DOHH2 (cell line): ENCODE measurements around the gene ANXA6.

ENCODE experiments used
- H3F3A ChIP-seq: fragments of 200-600 bp; sonication (generic), shearing (Covaris generic); 2 replicates; pipeline ENCODE4 v1.6.0; 2016; ENCODE audit warnings: antibody characterized with exemption, mild to moderate bottlenecking; ENCODE audit not compliant: control insufficient read depth, insufficient read depth
- H3K27ac ChIP-seq: fragments of 200-600 bp; sonication (generic); 2 replicates; pipeline ENCODE4 v1.5.1; 2014; ENCODE audit warnings: low read depth, mild to moderate bottlenecking, low read length, moderate library complexity
- H3K27me3 ChIP-seq: fragments of 200-600 bp; sonication (generic); 2 replicates; pipeline ENCODE4 v1.6.1; 2014; ENCODE audit warnings: mild to moderate bottlenecking, low read length, mixed read lengths; ENCODE audit not compliant: control insufficient read depth
- H3K36me3 ChIP-seq: fragments of 200-600 bp; sonication (generic); 2 replicates; pipeline ENCODE4 v1.6.1; 2014; ENCODE audit warnings: mild to moderate bottlenecking, low read length, moderate library complexity, mixed read lengths; ENCODE audit not compliant: control insufficient read depth
- H3K4me1 ChIP-seq: fragments of 200-600 bp; sonication (generic); 2 replicates; pipeline ENCODE4 v1.6.1; 2014; ENCODE audit warnings: mild to moderate bottlenecking, low read length, mixed read lengths; ENCODE audit not compliant: control insufficient read depth
- H3K4me2 ChIP-seq: fragments of 200-600 bp; sonication (generic); 2 replicates; pipeline ENCODE4 v1.6.0; 2014; ENCODE audit warnings: mild to moderate bottlenecking, low read length, moderate library complexity
- H3K4me3 ChIP-seq: fragments of 200-600 bp; sonication (generic); 2 replicates; pipeline ENCODE4 v1.5.1; 2014; ENCODE audit warnings: mild to moderate bottlenecking, low read length, mixed read lengths
- H3K79me2 ChIP-seq: fragments of 200-600 bp; sonication (generic); 2 replicates; pipeline ENCODE4 v1.6.1; 2014; ENCODE audit warnings: mild to moderate bottlenecking, low read length, mixed read lengths; ENCODE audit not compliant: control insufficient read depth
- H3K9me2 ChIP-seq: fragments of 200-600 bp; sonication (generic); replicated peaks from 2 replicates; pipeline ENCODE4 v1.6.1; 2014; ENCODE audit warnings: mild to moderate bottlenecking, low read length, mixed read lengths; ENCODE audit not compliant: control insufficient read depth
- H3K9me3 ChIP-seq: fragments of 200-600 bp; sonication (generic); 2 replicates; pipeline ENCODE4 v1.6.1; 2014; ENCODE audit warnings: antibody characterized with exemption, low read length, mixed read lengths; ENCODE audit not compliant: control insufficient read depth, insufficient read depth
- H4K20me1 ChIP-seq: fragments of 200-600 bp; sonication (generic); 2 replicates; pipeline ENCODE4 v1.6.0; 2014; ENCODE audit warnings: low read depth, mild to moderate bottlenecking, antibody characterized with exemption, low read length, moderate library complexity; ENCODE audit not compliant: control insufficient read depth, insufficient read depth
- EZH2phosphoT487 ChIP-seq: fragments of 200-600 bp; sonication (generic); IDR thresholded peaks from 2 replicates; pipeline ENCODE4 v1.6.1; 2017; ENCODE audit warnings: borderline replicate concordance, mild to moderate bottlenecking, antibody characterized with exemption, low read length, moderate library complexity, mixed read lengths
- TF ChIP-seq, protein P1 (sequence below): fragments of 200-600 bp; sonication (generic); IDR thresholded peaks from one replicate; pipeline ENCODE4 v1.5.1; 2014; ENCODE audit warnings: antibody characterized with exemption, mild to moderate bottlenecking, low read depth, low read length; ENCODE audit not compliant: poor library complexity, severe bottlenecking

Gene ANXA6

DNA sequence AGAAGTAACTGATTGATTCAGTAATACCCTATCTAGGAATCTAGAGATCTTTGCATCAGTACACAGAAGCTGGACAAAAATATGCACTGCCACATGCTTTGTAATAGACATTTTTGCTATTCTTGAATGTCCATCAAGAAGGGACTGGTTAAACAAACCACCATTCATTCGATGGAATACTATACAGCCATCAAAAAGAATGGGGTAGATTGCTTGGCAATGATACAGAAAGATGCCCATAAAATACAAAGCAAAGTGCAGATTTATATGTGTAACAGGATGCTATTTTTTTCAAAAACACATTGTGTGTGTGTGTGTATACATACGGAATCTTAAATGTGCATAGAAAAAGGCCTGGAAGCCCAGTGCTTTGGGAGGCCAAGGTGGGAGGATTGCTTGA, 84.3 kb downstream of the ANXA6 start:
- no peak overlapping the region for H3K4me2 ChIP-seq
- H3K79me2 ChIP-seq, result peaks cover 100% of the 10 kb centered on the region
- no peaks in the 10 kb centered on the region for H3K9me2 ChIP-seq
- TF ChIP-seq, protein P1, sequence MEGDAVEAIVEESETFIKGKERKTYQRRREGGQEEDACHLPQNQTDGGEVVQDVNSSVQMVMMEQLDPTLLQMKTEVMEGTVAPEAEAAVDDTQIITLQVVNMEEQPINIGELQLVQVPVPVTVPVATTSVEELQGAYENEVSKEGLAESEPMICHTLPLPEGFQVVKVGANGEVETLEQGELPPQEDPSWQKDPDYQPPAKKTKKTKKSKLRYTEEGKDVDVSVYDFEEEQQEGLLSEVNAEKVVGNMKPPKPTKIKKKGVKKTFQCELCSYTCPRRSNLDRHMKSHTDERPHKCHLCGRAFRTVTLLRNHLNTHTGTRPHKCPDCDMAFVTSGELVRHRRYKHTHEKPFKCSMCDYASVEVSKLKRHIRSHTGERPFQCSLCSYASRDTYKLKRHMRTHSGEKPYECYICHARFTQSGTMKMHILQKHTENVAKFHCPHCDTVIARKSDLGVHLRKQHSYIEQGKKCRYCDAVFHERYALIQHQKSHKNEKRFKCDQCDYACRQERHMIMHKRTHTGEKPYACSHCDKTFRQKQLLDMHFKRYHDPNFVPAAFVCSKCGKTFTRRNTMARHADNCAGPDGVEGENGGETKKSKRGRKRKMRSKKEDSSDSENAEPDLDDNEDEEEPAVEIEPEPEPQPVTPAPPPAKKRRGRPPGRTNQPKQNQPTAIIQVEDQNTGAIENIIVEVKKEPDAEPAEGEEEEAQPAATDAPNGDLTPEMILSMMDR, result no peak
- no peak for TF ChIP-seq EZH2phosphoT487
- peaks cover 16% of the 10 kb centered on the region for H4K20me1 ChIP-seq
- no peak overlapping the region for H3K27ac ChIP-seq
- H3K27me3 ChIP-seq, result no peaks in the 10 kb centered on the region
- no peaks in the 10 kb centered on the region for H3F3A ChIP-seq
- peaks cover 51% of the 10 kb centered on the region for H3K36me3 ChIP-seq
- H3K4me1 ChIP-seq, result peaks cover 30% of the 10 kb centered on the region
- H3K9me3 ChIP-seq, result no peaks in the 10 kb centered on the region
- H3K4me3 ChIP-seq, result no peak overlapping the region

- Histone ChIP-seq H3F3A (no peaks in the 10 kb centered on the region), H3K36me3 (peaks cover 50% of the 10 kb centered on the region), H3K4me2 (no peak overlapping the region), H3K9me2 (no peaks in the 10 kb centered on the region), H3K4me3 (no peak overlapping the region), H4K20me1 (peaks cover 17% of the 10 kb centered on the region), H3K4me1 (peaks cover 30% of the 10 kb centered on the region), H3K27me3 (no peaks in the 10 kb centered on the region), H3K79me2 (peaks cover 100% of the 10 kb centered on the region), H3K27ac (no peak overlapping the region), H3K9me3 (no peaks in the 10 kb centered on the region)
- TF ChIP-seq EZH2phosphoT487, result no peak
- TF ChIP-seq, protein P1, result no peak
These were observed 85.0 kb downstream of the ANXA6 start for GRCh38 chr5:151072630-151073025.

DNA sequence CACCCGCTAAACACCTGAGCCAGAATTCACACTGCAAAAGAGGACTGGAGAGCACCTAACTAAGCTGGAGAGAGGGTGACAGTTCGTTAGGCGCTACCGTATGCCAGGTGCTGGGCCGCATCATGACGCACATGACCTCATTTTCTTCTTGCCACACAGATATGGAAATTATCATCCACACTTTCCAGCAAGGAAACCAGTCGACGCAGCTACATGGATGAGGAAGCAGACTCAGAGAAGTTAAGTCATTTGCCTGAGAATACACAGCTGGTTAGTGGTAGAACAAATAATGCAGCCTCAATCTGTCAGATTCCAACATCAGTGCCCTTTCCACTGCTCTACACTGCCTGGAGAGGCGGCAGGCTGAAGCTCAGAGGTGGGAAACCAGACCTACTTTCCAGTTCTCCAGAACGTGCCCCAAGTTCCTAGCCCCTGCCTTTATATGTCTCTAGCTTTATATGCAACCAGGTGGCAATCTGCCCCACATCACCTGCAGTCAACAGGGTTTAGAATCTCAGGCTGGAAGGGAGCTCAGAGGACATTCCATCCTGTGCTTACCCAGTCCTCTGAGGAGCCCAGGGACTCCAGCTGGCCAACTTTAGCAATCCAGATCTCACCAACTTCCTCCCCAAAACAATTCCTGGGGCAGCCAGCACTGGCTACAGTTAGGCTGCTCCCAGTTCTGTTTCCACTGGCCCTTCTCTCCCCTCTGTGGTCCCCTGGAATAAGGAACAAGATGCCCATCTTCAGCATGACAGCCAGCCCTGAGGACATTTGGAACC, 85.5 kb downstream of the ANXA6 start:
- TF ChIP-seq, protein P1, result no peak
- no peak for TF ChIP-seq EZH2phosphoT487
- H3K4me1 ChIP-seq, result peaks cover 26% of the 10 kb centered on the region
- H3K27me3 ChIP-seq, result no peaks in the 10 kb centered on the region
- no peak overlapping the region for H3K4me3 ChIP-seq
- H3F3A ChIP-seq, result no peaks in the 10 kb centered on the region
- peaks cover 100% of the 10 kb centered on the region for H3K79me2 ChIP-seq
- H3K27ac ChIP-seq, result no peak overlapping the region
- H3K9me3 ChIP-seq, result no peaks in the 10 kb centered on the region
- peaks cover 50% of the 10 kb centered on the region for H3K36me3 ChIP-seq
- H3K4me2 ChIP-seq, result no peak overlapping the region
- peaks cover 23% of the 10 kb centered on the region for H4K20me1 ChIP-seq
- H3K9me2 ChIP-seq, result no peaks in the 10 kb centered on the region
